WI38 (cell line): ENCODE data around the gene RPS10.

Experiments
- H3K4me3 ChIP-seq: 2 replicates; pipeline ENCODE4 v1.5.1; 2011; ENCODE audit warnings: low read depth, mild to moderate bottlenecking, control low read depth, low read length
- CTCF ChIP-seq: IDR thresholded peaks from 2 replicates; pipeline ENCODE4 v1.5.1; 2012; ENCODE audit warnings: low read depth, mild to moderate bottlenecking, control low read depth, low read length

RPS10 gene

GRCh38 chr6:34447910-34448309 lies 22.0 kb upstream of the RPS10 start:
- no peak overlapping the region for H3K4me3 ChIP-seq
- TF ChIP-seq CTCF: no peak

GRCh38 chr6:34447386-34447785 lies 21.5 kb upstream of the RPS10 start:
- no peak for TF ChIP-seq CTCF
- H3K4me3 ChIP-seq: no peak overlapping the region

- no peak for TF ChIP-seq CTCF
- no peak overlapping the region for H3K4me3 ChIP-seq
Measured at GRCh38 chr6:34445313-34445860, 19.5 kb upstream of the RPS10 start.

GRCh38 chr6:34441526-34441925 lies 15.7 kb upstream of the RPS10 start:
- H3K4me3 ChIP-seq: no peak overlapping the region
- TF ChIP-seq CTCF: no peak

- H3K4me3 ChIP-seq: no peak overlapping the region
- TF ChIP-seq CTCF: no peak
Measured at GRCh38 chr6:34439442-34439841, 13.6 kb upstream of the RPS10 start.

- H3K4me3 ChIP-seq: no peak overlapping the region
- no peak for TF ChIP-seq CTCF
Measured at GRCh38 chr6:34438705-34439104, 12.8 kb upstream of the RPS10 start.

GRCh38 chr6:34437644-34437970 lies 11.7 kb upstream of the RPS10 start:
- no peak for TF ChIP-seq CTCF

More at GRCh38 chr6:34437644-34437970, 11.7 kb upstream of the RPS10 start:
- no peak overlapping the region for H3K4me3 ChIP-seq
